Retina (tissue), 1 donor: ENCODE data around the gene CROCC2.
A peak's percentile ranks its signal among the peaks of the same experiment; 100 is the strongest.

Source experiments
- DNase-seq: peaks from one replicate; pipeline ENCODE4 v3.0.0-alpha.2; 2016

Gene CROCC2

GRCh38 chr2:240946654-240947053 lies 40.5 kb downstream of the CROCC2 start:
- DNase-seq = no peak

- peak; percentile 1 for DNase-seq
Measured at GRCh38 chr2:240947176-240947575, 41.0 kb downstream of the CROCC2 start.

GRCh38 chr2:240947607-240948006 lies 41.5 kb downstream of the CROCC2 start:
- peak; percentile 0 for DNase-seq

GRCh38 chr2:240948086-240948485 lies 42.0 kb downstream of the CROCC2 start:
- no peak for DNase-seq

- no peak for DNase-seq
Measured at GRCh38 chr2:240948905-240949790, 43.0 kb downstream of the CROCC2 start.

- DNase-seq = no peak
Measured at GRCh38 chr2:240949791-240950705, 43.9 kb downstream of the CROCC2 start.

GRCh38 chr2:240951045-240951594 lies 45.0 kb downstream of the CROCC2 start:
- DNase-seq = no peak

- no peak for DNase-seq
Measured at GRCh38 chr2:240952496-240953246, 46.5 kb downstream of the CROCC2 start.

GRCh38 chr2:240953426-240954410 lies 47.6 kb downstream of the CROCC2 start:
- DNase-seq = no peak

GRCh38 chr2:240954436-240955305 lies 48.5 kb downstream of the CROCC2 start:
- DNase-seq = no peak

GRCh38 chr2:240955306-240956170 lies 49.4 kb downstream of the CROCC2 start:
- no peak for DNase-seq

- no peak for DNase-seq
Measured at GRCh38 chr2:240956171-240956934, 50.2 kb downstream of the CROCC2 start.

- DNase-seq = no peak
Measured at GRCh38 chr2:240956935-240957655, 51.0 kb downstream of the CROCC2 start.

GRCh38 chr2:240957656-240958365 lies 51.7 kb downstream of the CROCC2 start:
- peak; percentile 48 for DNase-seq

GRCh38 chr2:240958366-240959213 lies 52.5 kb downstream of the CROCC2 start:
- no peak for DNase-seq
